GM21515 (cell line): Measurements from ENCODE around the gene PDGFC.

Source experiments
- ATAC-seq: cut with Tn5 transposase; IDR thresholded peaks from one replicate; pipeline ENCODE4 v1.9.1; 2021; ENCODE audit not compliant: unreplicated experiment

The PDGFC gene

GRCh38 chr4:156756118-156756517 lies 215.5 kb downstream of the PDGFC start:
- no peak for ATAC-seq

GRCh38 chr4:156754832-156755570 lies 216.6 kb downstream of the PDGFC start:
- no peak for ATAC-seq

- ATAC-seq: no peak
Observed at GRCh38 chr4:156751486-156751885, 220.1 kb downstream of the PDGFC start.

GRCh38 chr4:156749426-156750403 lies 221.9 kb downstream of the PDGFC start:
- no peak for ATAC-seq

- ATAC-seq: no peak
Observed at GRCh38 chr4:156746111-156746510, 225.5 kb downstream of the PDGFC start.

- no peak for ATAC-seq
Observed at GRCh38 chr4:156738766-156739165, 232.8 kb downstream of the PDGFC start.

GRCh38 chr4:156734965-156735895 lies 236.4 kb downstream of the PDGFC start:
- no peak for ATAC-seq

- no peak for ATAC-seq
Observed at GRCh38 chr4:156733582-156733981, 238.0 kb downstream of the PDGFC start.

- no peak for ATAC-seq
Observed at GRCh38 chr4:156732634-156733033, 239.0 kb downstream of the PDGFC start.

GRCh38 chr4:156729416-156729815 lies 242.2 kb downstream of the PDGFC start:
- ATAC-seq: no peak

- no peak for ATAC-seq
Observed at GRCh38 chr4:156725257-156725656, 246.3 kb downstream of the PDGFC start.

GRCh38 chr4:156723951-156724668 lies 247.5 kb downstream of the PDGFC start:
- ATAC-seq: no peak

- no peak for ATAC-seq
Observed at GRCh38 chr4:156718226-156718625, 253.4 kb downstream of the PDGFC start.

GRCh38 chr4:156711193-156711590 lies 260.4 kb downstream of the PDGFC start:
- ATAC-seq: no peak
